ENCODE data around the gene CKB.
A peak's percentile ranks its signal among the peaks of the same experiment; 100 is the strongest.
"Not testable (repeated sequence)": the region's sequence is repeated elsewhere in the genome, so short reads cannot be mapped to it uniquely, and the experiment has no call there.

The CKB gene

DNA sequence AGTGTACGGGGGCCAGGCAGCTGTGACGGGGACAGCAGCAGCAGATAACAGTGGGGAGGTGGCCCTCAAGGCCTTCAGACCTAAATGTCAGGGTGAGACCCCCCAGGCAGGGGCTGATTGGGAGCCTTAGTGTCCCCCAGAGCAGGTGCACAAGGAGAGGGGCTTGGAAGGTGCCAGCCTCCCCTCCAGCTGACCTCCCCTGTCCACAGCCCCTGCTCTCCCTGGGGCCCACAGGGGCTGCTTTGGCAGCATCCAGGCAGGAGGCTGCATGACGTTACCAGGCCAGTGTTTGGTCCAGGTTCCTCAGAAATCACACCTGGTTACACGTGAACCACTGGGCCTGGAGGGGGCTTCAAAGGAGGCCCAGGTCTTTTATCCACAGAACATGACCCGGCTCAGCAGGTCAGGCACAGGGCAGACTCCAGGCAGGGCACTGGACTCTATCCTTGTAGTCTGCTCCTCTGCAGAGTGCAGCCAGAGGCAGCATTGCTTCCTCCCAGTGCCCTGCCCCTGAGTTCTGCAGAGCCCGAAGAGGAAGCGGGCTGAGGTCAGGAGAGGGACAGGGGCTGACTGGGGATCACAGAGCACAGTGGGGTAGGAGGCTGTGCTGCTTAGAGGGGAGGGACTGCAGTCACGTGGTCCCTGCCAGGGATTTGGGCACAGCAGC is 3.8 kb upstream of the CKB start:
- no peak for DNase-seq

DNA sequence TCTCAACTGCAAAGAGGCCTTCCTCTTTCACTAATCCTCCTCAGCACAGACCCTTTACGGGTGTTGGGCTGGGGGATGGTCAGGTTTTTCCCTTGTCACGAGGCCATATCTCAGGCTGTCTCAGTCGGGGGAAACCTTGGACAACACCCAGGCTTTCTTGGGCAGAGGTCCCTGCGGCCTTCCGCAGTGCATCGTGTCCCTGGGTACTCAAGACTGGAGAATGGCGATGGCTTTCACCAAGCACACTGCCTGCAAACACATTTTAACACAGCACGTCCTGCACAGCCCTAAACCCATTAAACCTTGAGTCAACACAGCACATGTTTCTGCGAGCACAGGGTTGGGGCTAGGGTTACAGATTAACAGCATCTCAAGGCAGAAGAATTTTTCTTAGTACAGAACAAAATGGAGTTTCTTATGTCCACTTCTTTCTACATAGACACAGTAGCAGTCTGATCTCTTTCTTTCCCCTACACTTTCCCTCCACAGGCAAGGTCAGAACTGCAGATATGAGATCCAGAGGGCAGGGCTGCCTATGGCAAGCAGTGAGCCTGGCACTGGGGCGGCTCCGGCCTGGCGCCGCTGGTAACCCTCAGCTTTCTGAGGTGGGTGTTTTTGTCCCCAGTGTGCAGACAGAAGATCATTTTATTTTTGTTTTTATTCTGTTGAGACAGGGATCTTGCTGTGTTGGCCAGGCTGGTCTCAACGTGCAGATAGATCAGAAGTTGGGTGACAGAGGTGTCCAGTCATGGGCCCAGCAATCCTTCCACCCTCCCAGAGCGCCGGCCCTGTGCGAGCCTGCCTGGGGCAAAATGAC is 3.0 kb upstream of the CKB start:
- not testable (repeated sequence) for DNase-seq

DNA sequence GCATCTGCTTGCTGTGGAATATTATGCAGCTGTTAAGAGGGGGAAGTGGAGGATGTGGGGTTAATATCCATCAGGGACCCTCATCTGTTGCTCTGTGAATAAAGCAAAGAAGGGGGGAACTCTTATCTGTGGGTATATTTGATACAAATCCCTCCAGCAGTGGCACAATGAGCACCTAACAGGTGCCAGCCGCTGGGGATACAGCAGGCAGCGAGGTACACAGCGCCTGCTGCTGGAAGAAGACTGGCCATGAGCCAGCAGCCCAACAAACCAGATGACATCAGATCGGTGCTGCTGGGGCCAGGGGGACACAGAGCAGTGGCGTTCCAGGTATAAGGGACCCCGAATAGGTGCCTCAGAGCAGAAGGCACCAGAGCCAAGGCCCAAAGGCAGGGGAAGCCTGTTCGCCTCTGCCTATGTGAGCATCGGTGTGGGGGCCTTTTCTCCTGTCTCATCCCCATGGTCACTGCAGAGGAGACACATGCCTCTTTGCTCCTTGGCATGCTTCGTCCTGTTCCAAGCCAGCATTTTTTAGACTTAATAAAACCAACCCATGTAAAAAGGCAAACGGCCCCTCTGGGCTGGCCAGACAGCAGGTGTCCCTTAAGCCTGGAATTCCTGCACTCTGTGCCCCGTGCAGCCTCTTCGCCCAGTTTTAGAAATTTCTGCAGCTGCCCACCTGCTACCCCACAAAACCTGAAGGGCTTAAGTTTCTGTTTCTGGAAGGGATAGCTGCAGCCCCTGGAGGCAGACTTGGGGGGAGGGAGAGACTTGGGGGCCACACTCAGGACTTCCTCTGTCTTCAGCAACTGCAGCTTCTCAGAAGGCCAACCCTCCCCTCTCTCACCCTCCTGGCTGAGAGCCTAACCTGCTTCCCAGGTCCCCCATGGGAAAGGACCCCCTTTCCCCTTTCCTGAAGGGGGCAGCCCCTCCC is 1.6 kb upstream of the CKB start:
- DNase-seq, result no peak

DNA sequence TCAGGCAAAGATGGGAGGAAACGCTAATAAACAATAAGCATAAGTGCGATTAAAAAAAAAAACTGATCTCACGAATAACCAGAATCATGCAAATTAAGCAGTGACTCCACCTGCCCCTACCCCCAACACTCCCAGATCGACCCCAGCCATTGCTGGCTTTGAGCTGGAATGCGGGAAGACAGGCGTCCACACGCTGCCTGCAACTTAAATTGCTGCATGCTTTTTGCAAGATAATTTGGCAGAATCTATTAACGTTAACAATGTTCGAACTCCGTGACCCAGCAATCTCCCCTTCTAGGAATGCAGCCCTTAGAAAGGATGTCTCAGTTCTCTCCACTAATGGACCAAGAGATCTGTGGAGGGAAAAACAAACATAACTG is 935 bp upstream of the CKB start:
- no peak for DNase-seq

DNA sequence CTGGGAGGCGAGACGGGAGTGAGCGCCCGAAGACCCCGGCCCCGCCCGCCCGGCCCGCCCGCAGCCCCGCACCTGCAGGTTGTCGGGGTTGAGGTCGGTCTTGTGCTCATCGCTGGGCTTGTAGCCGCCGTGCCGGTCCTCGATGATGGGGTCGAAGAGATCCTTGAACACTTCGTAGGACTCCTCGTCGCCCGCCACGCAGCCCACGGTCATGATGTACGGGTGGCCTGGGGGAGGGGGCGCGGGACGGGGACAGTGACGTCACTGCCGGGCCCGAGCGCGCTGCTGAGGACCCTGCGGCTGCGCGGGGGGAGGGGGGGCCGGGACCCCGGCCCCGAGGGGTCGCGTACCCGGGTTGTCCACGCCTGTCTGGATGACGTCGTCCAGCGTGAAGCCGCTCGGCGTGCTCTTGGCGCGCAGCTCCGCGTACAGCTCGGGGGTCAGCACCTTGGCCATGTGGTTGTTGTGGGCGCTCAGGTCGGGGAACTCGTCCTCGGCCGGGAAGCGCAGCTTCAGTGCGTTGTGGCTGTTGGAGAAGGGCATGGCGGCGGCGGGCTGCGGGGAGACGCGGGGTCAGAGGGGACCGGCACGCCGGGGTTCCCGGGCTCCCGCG is 573 bp downstream of the CKB start:
- DNase-seq, result no peak

DNA sequence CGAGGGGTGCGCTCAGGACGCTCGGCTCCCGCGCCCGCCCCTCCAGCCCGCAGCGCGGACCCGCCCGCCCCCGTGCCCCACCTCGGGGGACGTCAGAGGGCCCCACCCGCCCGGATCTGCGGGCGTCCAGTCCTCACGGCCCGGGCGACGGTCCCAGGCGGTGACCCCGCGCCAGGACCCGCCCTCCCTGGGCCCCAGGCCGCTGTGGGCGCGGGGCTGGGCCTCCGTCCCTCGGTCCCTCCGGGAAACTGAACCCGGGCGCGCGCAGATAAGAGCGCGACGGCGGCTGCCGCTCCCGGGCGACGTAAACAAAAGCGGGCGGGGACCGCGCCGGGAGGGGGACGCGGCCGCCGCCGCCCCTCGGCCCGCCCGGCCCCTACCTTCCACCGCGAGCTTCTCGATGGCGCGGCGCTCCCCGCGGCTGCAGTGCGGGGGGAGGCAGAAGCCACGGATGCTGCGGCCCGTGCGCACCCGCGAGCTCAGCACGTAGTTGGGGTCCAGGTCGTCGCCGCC is 1.1 kb downstream of the CKB start:
- no peak for DNase-seq

DNA sequence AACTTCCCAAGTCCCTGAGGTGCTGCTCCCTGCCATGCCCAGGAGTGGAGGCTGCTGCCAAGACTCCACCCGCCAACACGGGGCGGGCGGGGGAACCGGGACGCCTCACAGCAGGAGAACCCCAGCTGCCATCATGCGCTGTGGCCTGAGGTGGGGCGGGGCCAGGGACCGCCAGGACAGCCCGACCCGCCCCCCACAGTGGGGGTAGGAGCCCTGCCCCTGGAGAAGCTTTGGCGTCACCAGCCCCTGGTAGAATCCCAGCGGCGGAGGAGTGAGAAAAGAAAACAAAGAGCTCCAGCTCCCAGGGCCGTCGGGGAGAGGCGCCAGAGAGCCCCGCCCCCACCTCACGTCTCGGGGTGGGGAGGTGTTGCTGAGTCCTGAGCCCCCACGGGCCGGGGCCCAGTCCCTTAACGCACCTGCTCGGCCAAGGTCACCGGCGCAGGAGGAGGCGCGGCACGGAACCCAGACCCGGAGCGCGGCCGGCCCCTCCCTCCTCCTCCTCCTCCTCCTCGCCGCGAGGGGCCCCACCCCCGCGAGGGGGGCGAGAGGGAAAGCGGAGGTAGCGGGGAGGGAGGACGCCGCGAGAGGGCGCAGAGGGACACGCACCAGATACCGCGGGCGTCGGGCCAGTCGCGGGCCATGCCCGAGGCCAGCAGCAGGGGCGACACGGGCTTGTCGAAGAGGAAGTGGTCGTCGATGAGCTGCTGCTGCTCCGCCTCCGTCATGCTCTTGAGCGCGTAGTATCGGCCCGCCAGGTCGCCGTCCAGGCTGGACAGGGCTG is 1.8 kb downstream of the CKB start:
- DNase-seq, result peak; percentile 64

DNA sequence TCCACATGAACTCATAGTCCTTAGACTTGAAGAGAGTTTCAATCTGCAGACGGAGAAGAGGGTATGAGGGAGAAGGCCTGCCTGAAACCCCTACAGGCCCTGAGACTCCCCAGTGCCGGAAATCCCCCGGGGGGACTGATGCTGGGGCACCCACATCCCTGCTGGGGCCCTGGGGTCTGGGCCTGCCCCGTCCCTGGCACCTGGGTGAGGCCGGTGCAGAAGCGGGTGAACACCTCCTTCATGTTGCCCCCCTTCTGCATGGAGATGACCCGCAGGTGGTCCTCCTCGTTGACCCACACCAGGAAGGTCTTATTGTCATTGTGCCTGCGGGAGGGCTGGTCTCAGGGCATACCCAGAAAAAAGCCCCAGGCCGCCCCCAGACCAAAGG is 2.4 kb downstream of the CKB start:
- DNase-seq, result no peak

DNA sequence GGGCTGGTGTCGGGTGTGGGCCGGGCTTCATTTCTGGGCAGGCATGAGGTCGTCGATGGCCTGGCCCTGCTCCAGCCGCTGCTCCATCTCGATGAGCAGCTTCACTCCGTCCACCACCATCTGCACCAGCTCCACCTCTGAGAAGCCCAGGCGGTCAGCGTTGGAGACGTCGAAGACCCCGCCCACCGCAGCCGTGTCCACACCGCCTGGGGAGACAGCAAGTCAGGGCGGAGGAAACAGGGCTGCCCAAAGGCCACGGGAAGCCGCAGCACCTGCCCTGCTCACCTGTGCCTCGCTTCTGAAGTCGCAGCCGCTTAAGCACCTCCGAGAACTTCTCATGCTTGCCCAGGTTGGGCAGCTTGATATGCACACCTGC is 2.8 kb downstream of the CKB start:
- DNase-seq, result no peak

DNA sequence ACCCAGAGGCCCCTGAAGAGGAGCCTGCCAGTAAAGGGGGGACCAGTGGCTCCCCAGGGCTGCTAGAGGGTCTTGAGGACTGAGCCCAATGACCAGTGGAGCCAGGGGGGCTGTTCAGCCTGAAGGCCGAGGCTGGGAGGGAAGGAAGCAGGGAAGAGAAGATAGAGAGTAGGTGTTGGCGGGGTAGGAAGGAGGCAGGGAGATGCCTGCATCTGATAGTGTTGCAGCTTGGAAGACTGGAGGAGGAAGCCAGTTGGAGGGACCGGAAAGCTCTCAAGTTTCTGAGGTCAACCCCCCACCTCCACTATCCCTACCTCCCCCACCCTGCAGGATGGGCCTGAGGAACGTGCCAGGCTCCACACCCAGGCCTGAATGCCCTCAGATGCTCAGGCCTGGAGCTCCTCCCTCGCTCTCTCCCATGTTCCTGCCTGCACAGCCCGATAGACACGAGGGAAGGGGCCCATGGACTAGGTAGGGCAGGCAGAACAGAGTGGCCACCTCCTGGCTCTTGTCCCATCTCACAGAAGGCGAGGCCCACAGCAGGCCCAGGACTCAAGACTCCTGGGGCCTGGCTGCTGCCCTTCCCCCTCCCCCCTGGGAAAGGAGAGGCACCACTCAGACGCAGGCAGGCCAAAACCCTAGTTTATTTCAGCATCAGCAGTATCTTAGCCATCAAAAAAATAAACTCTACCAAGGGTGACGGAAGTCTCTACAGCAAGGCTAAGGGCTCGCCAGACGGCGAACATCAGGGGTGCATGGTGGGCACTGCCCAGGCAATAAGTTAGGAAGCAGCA is 3.4 kb downstream of the CKB start:
- DNase-seq, result no peak

DNA sequence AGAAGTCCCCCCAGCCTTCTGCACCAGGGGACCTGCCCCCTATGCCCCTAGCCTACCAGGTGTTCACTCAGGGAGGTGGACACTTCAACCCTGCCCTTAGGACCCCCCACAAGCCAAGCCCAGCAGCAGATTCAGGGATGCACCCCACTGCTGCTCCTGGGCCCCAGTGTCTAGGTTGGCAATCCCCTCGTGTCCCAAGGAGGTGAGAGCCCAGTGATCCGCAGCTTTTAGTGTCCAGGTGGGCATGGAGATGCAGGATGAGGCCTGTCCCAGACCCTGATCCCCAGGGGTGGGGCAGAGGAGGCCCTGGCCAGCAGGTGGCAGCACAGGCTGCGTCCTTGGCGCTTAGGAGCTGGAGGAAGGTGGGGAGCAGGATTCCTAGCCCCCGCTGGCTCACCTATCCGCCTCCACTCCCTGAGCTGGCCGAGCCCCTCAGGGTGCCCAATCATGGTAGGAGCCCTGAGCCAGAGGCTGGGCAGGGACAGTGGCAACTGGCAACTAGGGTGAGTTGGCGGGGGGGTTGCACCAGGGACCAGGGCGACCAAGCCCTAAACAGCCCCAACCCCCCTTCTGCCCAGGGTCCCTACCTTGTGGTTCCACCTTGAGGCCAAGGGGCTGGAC is 4.1 kb downstream of the CKB start:
- peak; percentile 36 for DNase-seq

DNA sequence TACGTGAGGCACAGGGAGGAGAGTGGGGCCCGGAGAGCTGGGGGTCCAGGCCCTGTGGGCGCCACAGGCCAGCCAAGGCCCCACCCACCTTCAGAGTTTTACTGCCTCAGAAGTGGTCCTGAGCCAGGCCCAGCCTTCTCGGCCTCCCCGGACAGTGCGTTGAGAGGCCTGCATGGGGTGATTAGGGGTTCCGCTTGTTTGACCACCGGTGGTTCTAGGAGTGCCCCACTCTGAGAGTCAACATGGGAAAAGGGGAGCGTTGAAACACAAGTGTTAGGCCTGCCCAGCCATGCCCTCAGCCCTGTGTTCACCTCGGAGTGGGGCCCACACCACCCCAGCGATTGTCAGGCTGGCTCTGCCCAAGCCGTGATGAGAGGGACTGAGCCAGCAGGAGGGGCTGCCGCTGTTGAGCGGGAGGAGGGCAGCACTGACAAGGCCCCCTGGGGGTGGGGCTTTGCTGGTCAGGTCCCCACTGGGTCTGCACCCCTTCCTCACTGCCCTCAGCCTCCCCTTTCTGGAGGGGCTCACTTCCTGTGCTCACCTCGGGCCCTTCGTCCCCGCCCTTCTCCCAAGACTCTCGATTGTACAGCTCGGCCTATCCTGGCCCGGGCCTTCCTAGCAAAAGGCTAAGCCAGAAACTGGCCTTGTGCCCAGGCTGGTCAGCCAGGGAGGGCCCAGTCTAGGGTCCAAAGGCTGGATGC is 4.8 kb downstream of the CKB start:
- DNase-seq, result no peak

DNA sequence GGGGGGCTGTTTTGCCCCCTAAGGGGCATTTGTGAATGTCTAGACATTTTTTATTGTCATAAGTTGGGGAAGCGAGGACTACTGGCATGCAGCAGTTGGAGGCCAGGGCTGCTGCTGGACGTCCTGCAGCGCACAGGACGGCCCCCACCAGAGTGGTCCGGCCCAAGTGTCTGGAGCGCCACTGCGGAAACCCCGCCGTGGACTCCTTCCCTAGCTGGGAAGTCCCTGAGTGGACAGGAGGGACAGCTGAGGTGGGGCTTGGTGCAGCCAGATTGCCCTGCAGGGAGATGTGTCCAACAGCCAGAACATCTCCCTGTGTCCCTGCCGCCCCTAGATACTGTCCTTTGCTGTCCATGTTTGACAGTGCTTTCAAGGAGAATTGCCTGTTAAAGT is 5.5 kb downstream of the CKB start:
- DNase-seq, result no peak

DNA sequence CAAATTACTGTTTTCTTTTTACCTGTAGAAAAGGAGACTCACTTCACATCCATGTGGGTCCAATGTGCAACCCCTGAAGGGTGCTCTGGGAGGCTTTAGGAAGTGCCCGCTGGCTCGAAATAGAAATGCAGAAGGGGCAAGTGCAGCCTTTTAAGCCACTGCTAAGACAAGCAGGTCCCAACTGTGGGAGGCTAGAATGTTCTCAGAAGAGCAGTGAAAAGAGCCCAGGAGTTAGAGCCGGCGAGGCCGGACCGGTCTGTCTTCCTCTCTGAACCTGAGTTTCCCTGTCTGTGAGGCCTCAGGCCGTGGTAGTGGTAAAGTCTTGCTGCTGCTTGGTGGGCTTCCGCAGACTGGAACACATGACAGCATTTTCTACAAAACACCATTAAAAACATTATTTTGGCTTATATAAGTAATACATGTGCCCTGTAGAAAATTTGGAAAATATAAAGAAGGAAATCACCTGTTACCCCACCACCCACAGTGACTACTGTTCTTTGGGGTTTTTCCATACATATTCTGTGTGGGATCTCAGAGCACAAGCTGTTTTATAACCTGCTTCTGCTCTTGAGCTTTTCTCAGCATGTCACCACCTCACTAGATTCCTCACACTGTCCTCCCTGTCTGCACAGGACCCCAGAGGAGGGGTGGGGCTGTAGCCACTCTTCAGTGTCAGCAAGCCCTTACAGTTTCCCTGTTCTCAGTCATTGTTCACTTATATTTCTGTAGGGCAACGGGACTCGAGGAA is 6.0 kb downstream of the CKB start:
- DNase-seq, result no peak

DNA sequence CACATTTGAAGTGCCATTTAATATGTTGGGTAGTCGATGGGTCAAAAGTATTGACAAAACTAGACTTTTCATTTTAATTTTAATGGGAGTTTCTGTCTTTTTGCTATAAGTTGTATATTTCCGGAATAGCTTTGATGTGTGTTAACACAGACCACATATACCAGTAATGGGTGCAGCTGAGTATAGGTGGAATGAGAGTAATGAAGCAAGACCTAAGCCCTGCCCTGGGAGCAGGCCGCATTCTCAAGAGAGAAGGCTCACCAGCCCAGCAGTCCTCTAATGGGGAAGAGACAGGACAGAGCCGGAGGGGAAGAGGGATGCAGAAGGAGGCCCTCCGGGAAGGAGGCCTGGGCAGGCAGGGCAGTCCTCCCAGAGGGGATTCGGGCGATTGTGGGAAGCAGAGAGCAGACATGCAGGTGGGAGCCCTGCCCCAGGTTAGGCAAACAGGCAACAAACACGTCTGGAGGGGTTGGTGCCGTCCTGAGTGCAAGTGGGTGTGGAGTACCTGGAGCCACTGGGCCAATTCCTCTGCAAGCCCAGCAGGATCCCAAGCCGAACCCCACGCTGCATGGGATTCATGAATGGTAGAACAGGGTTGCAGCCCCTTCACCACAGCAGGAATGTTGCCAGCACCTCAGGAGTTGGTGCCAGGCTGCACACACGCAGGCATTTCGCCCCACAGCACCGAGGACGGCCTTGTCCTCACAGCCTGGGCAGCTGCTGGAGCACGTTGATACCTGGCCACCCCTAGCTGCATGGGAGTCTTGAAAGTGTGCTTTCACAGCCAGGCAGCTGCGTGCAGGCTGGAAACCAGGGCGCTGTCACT is 7.8 kb downstream of the CKB start:
- DNase-seq, result no peak

DNA sequence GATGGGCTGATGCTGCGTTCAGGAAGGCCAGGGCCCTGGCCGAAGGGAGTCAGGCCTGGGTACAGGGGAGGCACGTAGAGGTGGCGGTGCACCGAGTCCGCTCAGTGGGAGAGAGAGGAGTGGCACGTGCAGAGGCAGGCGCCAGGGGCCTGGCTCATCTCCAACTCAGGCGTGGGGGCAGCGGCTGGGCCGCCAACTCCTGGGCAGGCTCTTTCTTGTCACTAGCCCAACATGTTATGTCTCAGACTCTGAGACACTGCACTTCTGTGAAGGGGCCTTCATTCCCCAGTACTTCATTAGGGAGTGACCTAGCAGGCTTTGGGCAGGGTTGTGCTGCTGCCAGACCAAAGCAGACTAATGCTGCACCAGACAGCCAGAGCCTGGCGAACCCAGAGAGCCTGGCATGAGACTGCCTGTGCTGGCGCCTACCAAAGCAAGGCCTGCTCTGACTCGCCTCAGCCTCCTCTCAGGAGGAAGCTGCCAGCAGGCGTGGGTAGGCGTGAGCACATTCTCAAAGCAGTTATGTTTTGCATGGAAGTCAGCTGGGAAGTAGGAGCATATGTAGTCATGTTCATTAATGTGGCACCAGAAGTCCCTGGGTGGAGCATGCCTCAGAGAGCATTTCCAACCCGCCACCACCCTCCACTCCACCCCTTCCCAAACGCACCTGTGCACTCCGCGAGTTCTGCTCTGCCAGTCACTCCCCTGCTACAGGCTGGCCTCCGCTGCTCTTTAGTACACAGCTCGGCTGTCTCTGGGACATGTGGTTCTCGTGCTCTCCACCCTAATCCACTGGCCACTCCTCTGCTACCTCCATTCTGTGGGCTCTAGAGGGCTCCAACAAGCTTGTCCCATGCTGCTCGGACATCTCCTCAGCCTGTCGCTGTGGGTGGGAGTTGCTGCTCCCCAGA is 9.7 kb downstream of the CKB start:
- DNase-seq, result no peak

DNA sequence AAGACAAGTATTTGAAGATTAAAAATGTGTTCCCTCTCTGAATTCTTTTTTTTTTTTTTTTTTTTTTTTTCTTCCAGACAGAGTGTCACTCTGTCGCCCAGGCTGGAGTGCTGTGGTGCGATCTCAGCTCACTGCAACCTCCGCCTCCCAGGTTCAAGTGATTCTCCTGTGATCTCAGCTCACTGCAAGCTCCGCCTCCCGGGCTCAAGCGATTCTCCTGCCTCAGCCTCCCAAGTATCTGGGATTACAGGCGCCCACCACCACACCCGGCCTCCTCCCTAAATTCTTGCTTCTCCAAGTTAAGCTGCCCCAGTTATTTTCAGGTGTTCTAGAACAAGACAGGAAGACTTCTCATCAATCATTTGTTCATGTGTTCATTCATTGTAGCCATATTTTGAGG is 10.4 kb downstream of the CKB start:
- DNase-seq, result not testable (repeated sequence)

All from CD4-positive, alpha-beta T cell treated with Interleukin-4 for 4 hours (primary cell).